GM12878 (cell line): Measurements from ENCODE around the gene FCGBP. TPM values are rescaled to one million over a fixed set of nuclear protein-coding genes. Genes with fewer than 3 reads are reported as not detected.

Experiments used
- ATAC-seq: fragments of 200-7000 bp; cut with Tn5 transposase; 3 replicates; pipeline ENCODE4 v1.9.1; 2020; ENCODE audit warnings: mild to moderate bottlenecking, moderate library complexity
- BruUV-seq: library from RNA; stranded (reverse); fragments of 400-500 nt; replicated peaks from 2 replicates; lab custom pipeline; 2021; lab: Mats Ljungman, UMichigan
- CTCF ChIA-PET: fragments of 300-600 bp; sonication (Branson Sonifier 250); formaldehyde crosslinking; extraction: SDS; loops from one replicate; lab custom pipeline; 2021; ENCODE audit warnings: inconsistent platforms; lab: Yijun Ruan, JAX
- POLR2A ChIA-PET: fragments of 350-600 bp; formaldehyde crosslinking; extraction: SDS; loops from one replicate; lab custom pipeline; 2021; ENCODE audit warnings: inconsistent platforms; lab: Charles Lee
- RAD21 ChIA-PET: fragments of 300-600 bp; sonication (Branson Sonifier 250); formaldehyde crosslinking; loops from one replicate; lab custom pipeline; 2023; ENCODE audit warnings: antibody characterized with exemption; ENCODE audit not compliant: unreplicated experiment; lab: Charles Lee
- SMC1A ChIA-PET: fragments of 300-600 bp; sonication (Branson Sonifier 250); formaldehyde crosslinking; loops from one replicate; lab custom pipeline; 2023; ENCODE audit not compliant: unreplicated experiment, uncharacterized antibody; lab: Charles Lee
- DNase-seq: peaks from one replicate; pipeline ENCODE4 v3.0.0-alpha.2; 2011; ENCODE audit warnings: low read depth, low spot score
- FAIRE-seq: peaks from 3 replicates; lab custom pipeline; 2011; peaks lifted over from hg19 to GRCh38; lab: Jason Lieb, UNC
- H2AFZ ChIP-seq: 2 replicates; pipeline ENCODE4 v1.6.0; 2011; ENCODE audit warnings: low read depth, low read length, control low read depth; ENCODE audit not compliant: control insufficient read depth
- H3K27ac ChIP-seq: 2 replicates; pipeline ENCODE4 v1.5.1; 2011; ENCODE audit warnings: control low read depth; ENCODE audit not compliant: control insufficient read depth, insufficient read depth
- H3K27me3 ChIP-seq, 2 experiments: replicated peaks in 1 of 2; 2 replicates each; pipeline versions ENCODE4 v1.6.0 to v1.6.1; 2011; ENCODE audit warnings: low read length in 1 of 2; ENCODE audit not compliant: control insufficient read depth in 2 of 2, insufficient read depth in 2 of 2
- H3K36me3 ChIP-seq, 2 experiments: 2 replicates each; pipeline ENCODE4 v1.5.1; 2011; ENCODE audit warnings: low read length in 1 of 2; ENCODE audit not compliant: control insufficient read depth in 2 of 2, insufficient read depth in 2 of 2
- H3K4me1 ChIP-seq: 2 replicates; pipeline ENCODE4 v1.6.1; 2011; ENCODE audit warnings: mild to moderate bottlenecking, low read length, moderate library complexity, mixed read lengths; ENCODE audit not compliant: control insufficient read depth, insufficient read depth
- H3K4me2 ChIP-seq: 2 replicates; pipeline ENCODE4 v1.6.0; 2011; ENCODE audit warnings: control low read depth; ENCODE audit not compliant: control insufficient read depth, insufficient read depth
- H3K4me3 ChIP-seq: fragments of 200-600 bp; sonication (generic); 2 replicates; pipeline ENCODE4 v1.5.1; 2016
- H3K79me2 ChIP-seq: 2 replicates; pipeline ENCODE4 v1.6.0; 2011; ENCODE audit warnings: low read length; ENCODE audit not compliant: control insufficient read depth, insufficient read depth
- H3K9ac ChIP-seq: 2 replicates; pipeline ENCODE4 v1.8.0; 2011; ENCODE audit warnings: low read length, control low read depth, mixed read lengths; ENCODE audit not compliant: control insufficient read depth, insufficient read depth
- H3K9me3 ChIP-seq: replicated peaks from 3 replicates; pipeline ENCODE4 v1.5.1; 2011; ENCODE audit warnings: mild to moderate bottlenecking, low read length; ENCODE audit not compliant: control insufficient read depth, insufficient read depth
- H4K20me1 ChIP-seq: 2 replicates; pipeline ENCODE4 v1.6.0; 2011; ENCODE audit not compliant: control insufficient read depth, insufficient read depth
- ATF7 ChIP-seq: fragments of 450-650 bp; IDR thresholded peaks from 2 replicates; pipeline ENCODE4 v1.6.1; 2016; ENCODE audit warnings: low read depth, mild to moderate bottlenecking
- E4F1 ChIP-seq: fragments of 450-650 bp; IDR thresholded peaks from 2 replicates; pipeline ENCODE4 v1.6.1; 2018; ENCODE audit warnings: borderline replicate concordance, mild to moderate bottlenecking; ENCODE audit not compliant: partially characterized antibody
- GATAD2B ChIP-seq: fragments of 450-650 bp; conservative IDR thresholded peaks from 2 replicates; pipeline ENCODE4 v1.6.1; 2017; ENCODE audit warnings: low read depth, mild to moderate bottlenecking, moderate library complexity
- KAT2A ChIP-seq: conservative IDR thresholded peaks from 2 replicates; pipeline ENCODE4 v1.6.1; 2011; ENCODE audit warnings: low read depth, low read length; ENCODE audit not compliant: control insufficient read depth
- MAX ChIP-seq: IDR thresholded peaks from 2 replicates; pipeline ENCODE4 v1.6.1; 2012; ENCODE audit warnings: low read depth, low read length, improper control_type of control experiment
- MTA2 ChIP-seq: fragments of 450-650 bp; IDR thresholded peaks from 2 replicates; pipeline ENCODE4 v1.6.1; 2016; ENCODE audit warnings: low read depth, mild to moderate bottlenecking, moderate library complexity
- MTA3 ChIP-seq: IDR thresholded peaks from 2 replicates; pipeline ENCODE4 v1.6.1; 2012; ENCODE audit warnings: low read length, inconsistent platforms, borderline replicate concordance
- MYB ChIP-seq: fragments of 150-350 bp; IDR thresholded peaks from 2 replicates; pipeline ENCODE4 v1.6.1; 2014; ENCODE audit warnings: mild to moderate bottlenecking, low read depth, low read length, borderline replicate concordance
- RB1 ChIP-seq: fragments of 450-650 bp; formaldehyde crosslinking; IDR thresholded peaks from 2 replicates; pipeline ENCODE4 v1.6.1; 2017; ENCODE audit warnings: mild to moderate bottlenecking, borderline replicate concordance
- SIX5 ChIP-seq: IDR thresholded peaks from 2 replicates; pipeline ENCODE4 v1.6.1; 2011; ENCODE audit warnings: mild to moderate bottlenecking, low read depth, low read length, moderate library complexity; ENCODE audit not compliant: severe bottlenecking
- TCF3 ChIP-seq: IDR thresholded peaks from 2 replicates; pipeline ENCODE4 v1.6.1; 2012; ENCODE audit warnings: low read depth, mild to moderate bottlenecking, low read length, borderline replicate concordance; ENCODE audit not compliant: insufficient read depth
- ZBTB33 ChIP-seq: fragments of 450-650 bp; IDR thresholded peaks from 2 replicates; pipeline ENCODE4 v1.6.1; 2017; ENCODE audit warnings: mild to moderate bottlenecking
- ZNF207 ChIP-seq: fragments of 450-650 bp; IDR thresholded peaks from 2 replicates; pipeline ENCODE4 v1.6.1; 2014; ENCODE audit warnings: antibody characterized with exemption, mild to moderate bottlenecking, borderline replicate concordance
- WGBS: methylation state at CpG from one replicate; pipeline ENCODE4 v1.1.6; 2016; ENCODE audit warnings: low lambda C conversion rate; ENCODE audit not compliant: insufficient replicate concordance, insufficient coverage; ENCODE audit errors: missing lambda C conversion rate; 5-methylcytosine and 5-hydroxymethylcytosine counted together
- in situ Hi-C: fragments of 300-500 bp; cut with MboI; formaldehyde crosslinking; loops from 9 replicates; pipeline ENCODE4 v1.14.3; 2018; ENCODE audit warnings: mixed read lengths
- intact Hi-C: fragments of 100-400 bp; cut with micrococcal nuclease; formaldehyde crosslinking; loops from one replicate; pipeline ENCODE4 v1.14.2; 2022; ENCODE audit not compliant: unreplicated experiment
- polyA plus RNA-seq, 11 experiments: library from polyadenylated mRNA; depleted of rRNA in 4 of 11; unstranded in 6 of 11; stranded (reverse) in 5 of 11; fragments of >200 nt; fragmentation: Nextera tagmentation in 4 of 11; fragmentation: Illumina TruSeq in 1 of 11; extraction: Ambion mirVana in 4 of 11; extraction: Trizol in 1 of 11; gene quantifications; 1 replicate in 1 of 11; 2 replicates in 10 of 11; pipeline versions ENCODE4 v1.2.1 to v1.2.3, GENCODE V29; 2011 to 2016; ENCODE audit warnings: inconsistent platforms in 2 of 11, missing spikeins in 2 of 11, low read depth in 1 of 11
- total RNA-seq, 4 experiments: library from RNA; depleted of rRNA in 3 of 4; stranded (reverse); fragments of >200 nt in 3 of 4; fragmentation: Illumina TruSeq in 1 of 4; extraction: Trizol in 1 of 4; gene quantifications; 2 replicates each; pipeline versions ENCODE4 v1.2.1 to v1.2.3, GENCODE V29; 2013 to 2021

FCGBP gene
- total and polyA plus RNA-seq, 10 of the 15 experiments (the other 5 are each of a cell fraction or from before 2014, with no cell fraction given) = 0.02 to 3.2 (median 0.37) TPM; not detected in 2

DNA sequence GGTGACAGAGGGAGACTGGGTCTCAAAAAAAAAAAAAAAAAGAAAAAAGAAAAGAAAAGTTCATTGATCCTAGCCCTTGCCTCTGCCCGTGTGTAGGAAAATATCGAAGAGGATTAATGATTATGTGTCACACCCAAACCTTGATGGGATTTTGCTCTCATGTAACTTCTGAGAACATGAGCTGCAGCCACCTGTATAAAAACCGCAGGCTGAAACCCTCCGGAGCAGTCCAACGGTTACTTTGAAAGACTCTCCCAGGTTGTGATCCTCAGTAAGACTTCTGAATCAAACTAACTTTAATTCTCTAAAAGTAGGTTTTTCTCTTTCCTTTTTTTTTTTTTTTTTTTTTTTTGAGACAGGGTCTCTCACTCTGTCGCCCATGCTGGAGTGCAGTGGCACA, 32.2 kb upstream of the FCGBP start:
- TF ChIP-seq MTA3 (no peak), MAX (no peak), ZBTB33 (no peak), KAT2A (no peak), MTA2 (no peak), RB1 (no peak), ATF7 (no peak), SIX5 (no peak), E4F1 (no peak), TCF3 (no peak), MYB (no peak), ZNF207 (no peak), GATAD2B (no peak)
- H3K79me2 ChIP-seq = peaks cover 11% of the 10 kb centered on the region
- H3K4me2 ChIP-seq = no peak overlapping the region
- no peaks in the 10 kb centered on the region for H4K20me1 ChIP-seq
- no peak overlapping the region for H3K4me3 ChIP-seq
- SMC1A ChIA-PET = interaction anchor here (1.3 to 1.5 kb wide), 2 partner anchors 12 to 37 kb away, joined by 3 read pairs; no protein-coding TSS in a partner anchor
- in situ Hi-C loops (no loop called here), intact Hi-C loops (no loop called here)
- H3K4me1 ChIP-seq = peaks cover 8% of the 10 kb centered on the region; the same call in 1 of the 2 replicates
- no peak overlapping the region for H2AFZ ChIP-seq
- no peak overlapping the region for H3K9ac ChIP-seq
- no peaks in the 10 kb centered on the region for H3K36me3 ChIP-seq
- BruUV-seq = no TSS peak
- no peak overlapping the region for H3K27ac ChIP-seq
- no peaks in the 10 kb centered on the region for H3K27me3 ChIP-seq
- H3K9me3 ChIP-seq = no peaks in the 10 kb centered on the region; the same call in 2 of the 3 replicates
- RAD21 ChIA-PET = no interaction called here
- POLR2A ChIA-PET = interaction anchor here (0.7 kb wide), 1 partner anchor 28 kb away, joined by 7 read pairs; no protein-coding TSS in a partner anchor
- 97% methylated on average over 6 of the region's 6 CpGs for WGBS
- CTCF ChIA-PET = interaction anchor here (0.7 kb wide), 2 partner anchors 20 to 1985 kb away, joined by 3 read pairs; no protein-coding TSS in a partner anchor
- ATAC-seq = no peak
- no peak for DNase-seq
- no peak for FAIRE-seq
